ENCODE results near the gene IL37.
A peak's percentile ranks its signal among the peaks of the same experiment; 100 is the strongest.

The IL37 gene

GRCh38 chr2:112884869-112885505, 26.0 kb upstream of the IL37 start:
- no peaks in the 10 kb centered on the region for H3K27me3 ChIP-seq (ENCODE audit: insufficient read depth, low read length)
- H3K27ac ChIP-seq (ENCODE audit: low read depth, low read length, poor library complexity, severe bottlenecking), result no peak overlapping the region
- TF ChIP-seq EZH2 (IDR thresholded peaks at IDR 0.05; ENCODE audit: borderline replicate concordance, low read length), result no peak
- TF ChIP-seq CTCF (IDR thresholded peaks at IDR 0.05; ENCODE audit: low read length), result peak; percentile 78
- H3K79me2 ChIP-seq (ENCODE audit: insufficient read depth, low read length), result no peaks in the 10 kb centered on the region
- H3K9me3 ChIP-seq (ENCODE audit: low read length), result no peaks in the 10 kb centered on the region
- no peak overlapping the region for H2AFZ ChIP-seq (ENCODE audit: low read length)
- H4K20me1 ChIP-seq (ENCODE audit: insufficient read depth, low read length), result no peaks in the 10 kb centered on the region
- H3K9ac ChIP-seq (ENCODE audit: low read length), result no peak overlapping the region
- no peaks in the 10 kb centered on the region for H3F3A ChIP-seq (ENCODE audit: insufficient read depth, low read length)
- H3K4me2 ChIP-seq (ENCODE audit: low read length), result no peak overlapping the region
- no peaks in the 10 kb centered on the region for H3K4me1 ChIP-seq (ENCODE audit: insufficient read depth, low read length, severe bottlenecking)
- no peaks in the 10 kb centered on the region for H3K9me2 ChIP-seq (ENCODE audit: low read depth, low read length)
- H3K4me3 ChIP-seq (ENCODE audit: low read depth, low read length, poor library complexity, severe bottlenecking), result no peak overlapping the region
- no peaks in the 10 kb centered on the region for H3K36me3 ChIP-seq (ENCODE audit: insufficient read depth, low read length)

GRCh38 chr2:112885506-112885902, 25.5 kb upstream of the IL37 start:
- no peaks in the 10 kb centered on the region for H3K79me2 ChIP-seq (ENCODE audit: insufficient read depth, low read length)
- H2AFZ ChIP-seq (ENCODE audit: low read length), result no peak overlapping the region
- no peak overlapping the region for H3K27ac ChIP-seq (ENCODE audit: low read depth, low read length, poor library complexity, severe bottlenecking)
- H3K36me3 ChIP-seq (ENCODE audit: insufficient read depth, low read length), result no peaks in the 10 kb centered on the region
- H3K9ac ChIP-seq (ENCODE audit: low read length), result no peak overlapping the region
- no peaks in the 10 kb centered on the region for H3F3A ChIP-seq (ENCODE audit: insufficient read depth, low read length)
- no peaks in the 10 kb centered on the region for H4K20me1 ChIP-seq (ENCODE audit: insufficient read depth, low read length)
- no peaks in the 10 kb centered on the region for H3K27me3 ChIP-seq (ENCODE audit: insufficient read depth, low read length)
- no peaks in the 10 kb centered on the region for H3K4me1 ChIP-seq (ENCODE audit: insufficient read depth, low read length, severe bottlenecking)
- H3K9me3 ChIP-seq (ENCODE audit: low read length), result no peaks in the 10 kb centered on the region
- H3K4me2 ChIP-seq (ENCODE audit: low read length), result no peak overlapping the region
- no peak overlapping the region for H3K4me3 ChIP-seq (ENCODE audit: low read depth, low read length, poor library complexity, severe bottlenecking)
- no peaks in the 10 kb centered on the region for H3K9me2 ChIP-seq (ENCODE audit: low read depth, low read length)
- no peak for TF ChIP-seq CTCF (IDR thresholded peaks at IDR 0.05; ENCODE audit: low read length)
- TF ChIP-seq EZH2 (IDR thresholded peaks at IDR 0.05; ENCODE audit: borderline replicate concordance, low read length), result no peak

GRCh38 chr2:112886291-112886690, 24.7 kb upstream of the IL37 start:
- no peak overlapping the region for H3K27ac ChIP-seq (ENCODE audit: low read depth, low read length, poor library complexity, severe bottlenecking)
- H3K4me1 ChIP-seq (ENCODE audit: insufficient read depth, low read length, severe bottlenecking), result no peaks in the 10 kb centered on the region
- no peaks in the 10 kb centered on the region for H3K9me2 ChIP-seq (ENCODE audit: low read depth, low read length)
- H3K79me2 ChIP-seq (ENCODE audit: insufficient read depth, low read length), result no peaks in the 10 kb centered on the region
- H3K36me3 ChIP-seq (ENCODE audit: insufficient read depth, low read length), result no peaks in the 10 kb centered on the region
- no peaks in the 10 kb centered on the region for H3F3A ChIP-seq (ENCODE audit: insufficient read depth, low read length)
- H3K4me3 ChIP-seq (ENCODE audit: low read depth, low read length, poor library complexity, severe bottlenecking), result no peak overlapping the region
- no peak overlapping the region for H3K4me2 ChIP-seq (ENCODE audit: low read length)
- H2AFZ ChIP-seq (ENCODE audit: low read length), result no peak overlapping the region
- TF ChIP-seq CTCF (IDR thresholded peaks at IDR 0.05; ENCODE audit: low read length) (no peak), EZH2 (IDR thresholded peaks at IDR 0.05; ENCODE audit: borderline replicate concordance, low read length) (no peak)
- no peak overlapping the region for H3K9ac ChIP-seq (ENCODE audit: low read length)
- H3K27me3 ChIP-seq (ENCODE audit: insufficient read depth, low read length), result no peaks in the 10 kb centered on the region
- H3K9me3 ChIP-seq (ENCODE audit: low read length), result no peaks in the 10 kb centered on the region
- H4K20me1 ChIP-seq (ENCODE audit: insufficient read depth, low read length), result no peaks in the 10 kb centered on the region

All from OCI-LY1 (cell line).